GM12801 (cell line): ENCODE data around the gene ZIC1.

Experiments used
- TF ChIP-seq, protein P1 (sequence below): IDR thresholded peaks from one replicate; pipeline ENCODE4 v1.5.1; 2011; ENCODE audit warnings: control low read depth; ENCODE audit not compliant: insufficient read length; ENCODE audit errors: extremely low read depth

The ZIC1 gene

DNA sequence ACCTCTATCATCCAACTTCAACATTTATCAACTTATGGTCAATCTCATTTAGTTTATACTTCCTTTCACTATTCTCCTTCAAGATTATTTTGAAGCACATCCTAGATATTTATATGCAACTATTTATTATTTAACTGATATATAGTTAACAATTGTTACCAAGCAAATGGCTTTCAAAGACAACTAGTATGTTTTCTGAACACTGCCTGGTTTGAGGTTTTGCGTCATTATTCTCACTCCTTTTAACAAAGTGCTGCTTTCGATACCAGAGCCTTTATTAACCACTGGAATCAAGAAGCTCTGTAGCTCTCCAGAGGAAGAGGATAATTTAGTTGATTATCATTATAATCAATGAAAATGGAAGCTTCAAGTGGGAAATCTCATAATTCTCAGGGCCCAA lies 19.6 kb downstream of the ZIC1 start:
- TF ChIP-seq, protein P1, sequence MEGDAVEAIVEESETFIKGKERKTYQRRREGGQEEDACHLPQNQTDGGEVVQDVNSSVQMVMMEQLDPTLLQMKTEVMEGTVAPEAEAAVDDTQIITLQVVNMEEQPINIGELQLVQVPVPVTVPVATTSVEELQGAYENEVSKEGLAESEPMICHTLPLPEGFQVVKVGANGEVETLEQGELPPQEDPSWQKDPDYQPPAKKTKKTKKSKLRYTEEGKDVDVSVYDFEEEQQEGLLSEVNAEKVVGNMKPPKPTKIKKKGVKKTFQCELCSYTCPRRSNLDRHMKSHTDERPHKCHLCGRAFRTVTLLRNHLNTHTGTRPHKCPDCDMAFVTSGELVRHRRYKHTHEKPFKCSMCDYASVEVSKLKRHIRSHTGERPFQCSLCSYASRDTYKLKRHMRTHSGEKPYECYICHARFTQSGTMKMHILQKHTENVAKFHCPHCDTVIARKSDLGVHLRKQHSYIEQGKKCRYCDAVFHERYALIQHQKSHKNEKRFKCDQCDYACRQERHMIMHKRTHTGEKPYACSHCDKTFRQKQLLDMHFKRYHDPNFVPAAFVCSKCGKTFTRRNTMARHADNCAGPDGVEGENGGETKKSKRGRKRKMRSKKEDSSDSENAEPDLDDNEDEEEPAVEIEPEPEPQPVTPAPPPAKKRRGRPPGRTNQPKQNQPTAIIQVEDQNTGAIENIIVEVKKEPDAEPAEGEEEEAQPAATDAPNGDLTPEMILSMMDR = no peak

DNA sequence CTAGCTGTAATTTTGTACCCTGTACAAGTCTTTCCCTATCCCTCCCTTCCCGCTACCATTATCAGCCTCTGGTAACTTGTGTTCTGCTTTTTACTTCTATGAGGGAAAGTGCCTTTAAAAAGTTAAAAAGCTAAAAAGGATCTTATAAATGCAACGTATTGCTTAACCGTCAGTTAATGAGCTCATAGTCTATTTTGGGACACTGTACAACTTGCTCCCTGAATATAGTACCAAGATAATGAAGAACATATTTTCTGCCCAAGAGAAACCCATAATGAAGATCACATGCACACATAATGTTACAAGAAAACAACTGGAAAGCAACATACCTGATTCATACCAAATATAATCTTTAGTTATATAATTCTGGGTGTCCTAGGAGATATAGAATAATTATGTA lies 22.6 kb downstream of the ZIC1 start:
- TF ChIP-seq, protein P1 = no peak

DNA sequence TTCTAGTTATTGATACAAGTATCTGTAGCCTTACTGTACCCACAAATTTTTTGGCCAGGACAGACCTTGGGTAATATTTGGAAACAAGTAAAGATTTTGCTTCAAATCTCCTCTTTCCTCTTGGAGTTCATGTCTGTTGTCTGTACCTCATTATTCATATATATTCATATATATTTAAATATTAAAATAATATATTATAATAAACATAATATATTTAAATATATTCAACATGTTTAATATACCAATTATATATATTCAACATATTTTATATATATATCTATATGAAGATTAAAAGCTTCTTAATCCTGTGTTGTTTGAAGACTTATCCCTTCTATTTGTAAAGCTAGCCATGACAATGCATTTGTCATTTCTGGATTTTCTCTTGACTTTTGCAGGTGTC lies 38.1 kb downstream of the ZIC1 start:
- TF ChIP-seq, protein P1 = no peak

DNA sequence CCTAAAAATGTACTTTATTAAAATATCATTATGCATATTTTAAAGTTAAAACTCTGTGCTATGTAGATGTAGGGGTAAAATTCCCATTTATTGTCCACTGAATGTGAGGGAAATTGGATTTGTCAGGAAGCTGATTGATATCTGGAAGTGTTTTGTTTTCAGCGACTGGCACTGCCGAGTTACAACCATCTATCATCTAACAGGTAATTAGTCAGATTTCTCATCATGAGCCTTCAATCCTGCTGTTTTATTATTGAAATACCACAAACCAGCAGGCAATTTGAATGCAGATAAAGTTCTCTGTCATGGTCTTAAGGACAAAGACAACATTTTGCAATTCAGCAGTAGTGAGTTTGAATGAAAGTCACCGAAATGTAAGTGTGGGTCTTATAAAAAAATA lies 40.5 kb downstream of the ZIC1 start:
- TF ChIP-seq, protein P1 = no peak

DNA sequence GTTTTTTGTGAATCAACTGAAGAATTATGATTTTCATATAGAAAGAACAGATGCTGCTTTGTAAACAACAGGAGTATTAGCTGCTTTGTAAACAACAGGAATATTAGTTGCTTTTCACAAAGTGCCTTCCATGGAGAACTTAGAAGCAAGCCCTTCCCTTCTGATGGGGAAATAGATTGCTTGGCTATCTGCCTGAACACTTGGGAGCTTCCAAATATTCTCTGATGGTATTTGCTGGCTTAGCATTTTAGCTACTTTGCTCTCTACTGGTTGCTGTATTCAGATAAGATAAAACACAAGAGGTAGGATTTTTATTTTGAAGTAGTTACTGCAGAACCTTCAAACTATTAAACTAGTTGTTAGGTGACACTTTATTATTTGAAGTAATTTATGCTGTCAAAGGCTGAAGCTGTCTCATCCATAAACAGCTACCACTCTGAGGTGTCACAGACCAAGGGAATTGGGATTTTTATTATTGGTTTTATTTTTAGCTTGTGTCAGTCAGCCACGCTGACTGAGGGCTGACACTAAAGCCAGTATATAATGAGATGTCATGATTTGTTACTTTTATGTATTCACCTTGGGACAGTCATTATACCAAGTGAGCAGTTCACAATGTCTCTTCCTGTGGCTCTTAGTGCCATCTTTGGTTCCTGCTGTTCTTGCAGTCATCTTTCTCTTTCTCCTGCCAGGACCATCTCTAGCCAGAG lies 50.0 kb downstream of the ZIC1 start:
- TF ChIP-seq, protein P1 = no peak

DNA sequence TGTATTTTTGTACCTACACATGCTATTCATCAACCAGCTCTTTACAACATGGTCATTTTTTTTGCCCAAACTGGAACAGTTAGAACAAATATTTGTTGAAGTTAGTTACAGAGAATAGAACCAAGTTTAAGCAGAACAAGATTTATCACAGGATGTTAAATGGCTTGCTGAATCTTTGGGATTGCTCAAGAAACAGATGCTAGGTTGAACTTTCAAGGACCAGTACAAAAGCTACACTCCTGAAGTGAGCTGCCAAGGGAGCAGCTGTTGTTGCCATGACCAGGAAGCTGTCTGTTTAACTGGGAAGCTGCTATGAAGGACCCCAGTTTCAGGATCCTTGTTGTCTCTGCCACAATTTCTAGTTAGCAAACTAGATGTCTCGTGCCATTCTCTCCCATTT lies 53.7 kb downstream of the ZIC1 start:
- TF ChIP-seq, protein P1 = no peak
